ENCODE measurements around the gene CCDC192.

GRCh38 chr5:127848098-127848497 is 144.9 kb downstream of the CCDC192 start:
- TF ChIP-seq CTCF (IDR thresholded peaks at IDR 0.05; ENCODE audit: low read depth, low read length) (no peak), POLR2A (IDR thresholded peaks at IDR 0.05; ENCODE audit: extremely low read depth, insufficient read length) (no peak)
